ENCODE measurements around the gene PPP2R2D.

Gene PPP2R2D

GRCh38 chr10:131905267-131905571 lies 4.4 kb downstream of the PPP2R2D start:
- no peak for DNase-seq (ENCODE audit: extremely low spot score)
- TF ChIP-seq BHLHE40 (IDR thresholded peaks at IDR 0.05; ENCODE audit: borderline replicate concordance), result no peak
- ChIA-PET CTCF (no interaction called here), POLR2A (interaction anchor here (0.9 kb wide), 1 partner anchor 76 kb away, joined by 3 read pairs; the partner anchor contains the start of gene BNIP3)

GRCh38 chr10:131905603-131906268 lies 4.9 kb downstream of the PPP2R2D start:
- TF ChIP-seq PKNOX1 (IDR thresholded peaks at IDR 0.05), result no peak
- no peak for TF ChIP-seq ARNT (IDR thresholded peaks at IDR 0.05)
- no peak for DNase-seq (ENCODE audit: extremely low spot score)
- POLR2A ChIA-PET, result interaction anchor here (0.9 kb wide), 1 partner anchor 76 kb away, joined by 3 read pairs; the partner anchor contains the start of gene BNIP3
- CTCF ChIA-PET, result no interaction called here

GRCh38 chr10:131906269-131906639 lies 5.4 kb downstream of the PPP2R2D start:
- ChIA-PET POLR2A (no interaction called here), CTCF (no interaction called here)
- no peak for DNase-seq (ENCODE audit: extremely low spot score)
- TF ChIP-seq HDGF (IDR thresholded peaks at IDR 0.05; ENCODE audit: borderline replicate concordance) (no peak), LEF1 (IDR thresholded peaks at IDR 0.05; ENCODE audit: borderline replicate concordance) (no peak)

GRCh38 chr10:131907679-131908078 lies 6.9 kb downstream of the PPP2R2D start:
- TF ChIP-seq HDGF (IDR thresholded peaks at IDR 0.05; ENCODE audit: borderline replicate concordance) (no peak), PKNOX1 (IDR thresholded peaks at IDR 0.05) (no peak), TARDBP (IDR thresholded peaks at IDR 0.05) (no peak), FOXK2 (IDR thresholded peaks at IDR 0.05) (no peak), FOXM1 (IDR thresholded peaks at IDR 0.05; ENCODE audit: borderline replicate concordance) (no peak), L3MBTL2 (conservative IDR thresholded peaks at IDR 0.05) (no peak), NFRKB (IDR thresholded peaks at IDR 0.05) (no peak), ARNT (IDR thresholded peaks at IDR 0.05) (no peak), FOXA1 (IDR thresholded peaks at IDR 0.05) (no peak), SUZ12 (IDR thresholded peaks at IDR 0.05) (no peak), ZNF384 (IDR thresholded peaks at IDR 0.05) (no peak), BHLHE40 (IDR thresholded peaks at IDR 0.05; ENCODE audit: borderline replicate concordance) (no peak), LEF1 (IDR thresholded peaks at IDR 0.05; ENCODE audit: borderline replicate concordance) (no peak), CTBP1 (IDR thresholded peaks at IDR 0.05; ENCODE audit: borderline replicate concordance) (no peak), ELF4 (IDR thresholded peaks at IDR 0.05) (no peak), SP1 (IDR thresholded peaks at IDR 0.05) (no peak)
- ChIA-PET CTCF (interaction anchor here (0.6 to 1.4 kb wide), 2 partner anchors 65 to 115 kb away, joined by 3 to 4 read pairs; no protein-coding TSS in a partner anchor), POLR2A (no interaction called here)
- no peak for DNase-seq (ENCODE audit: extremely low spot score)

GRCh38 chr10:131908151-131908550 lies 7.3 kb downstream of the PPP2R2D start:
- TF ChIP-seq SUZ12 (IDR thresholded peaks at IDR 0.05), result no peak
- TF ChIP-seq CTBP1 (IDR thresholded peaks at IDR 0.05; ENCODE audit: borderline replicate concordance), result no peak
- no peak for TF ChIP-seq ARNT (IDR thresholded peaks at IDR 0.05)
- TF ChIP-seq HDGF (IDR thresholded peaks at IDR 0.05; ENCODE audit: borderline replicate concordance), result no peak
- POLR2A ChIA-PET, result no interaction called here
- CTCF ChIA-PET, result interaction anchor here (0.6 to 1.4 kb wide), 2 partner anchors 65 to 115 kb away, joined by 3 to 4 read pairs; no protein-coding TSS in a partner anchor
- no peak for DNase-seq (ENCODE audit: extremely low spot score)

- TF ChIP-seq FOXA1 (IDR thresholded peaks at IDR 0.05), result no peak
- TF ChIP-seq L3MBTL2 (conservative IDR thresholded peaks at IDR 0.05), result no peak
- TF ChIP-seq SUZ12 (IDR thresholded peaks at IDR 0.05), result no peak
- TF ChIP-seq PKNOX1 (IDR thresholded peaks at IDR 0.05), result no peak
- TF ChIP-seq ARNT (IDR thresholded peaks at IDR 0.05), result no peak
- TF ChIP-seq HDGF (IDR thresholded peaks at IDR 0.05; ENCODE audit: borderline replicate concordance), result no peak
- no peak for TF ChIP-seq FOXM1 (IDR thresholded peaks at IDR 0.05; ENCODE audit: borderline replicate concordance)
- no peak for TF ChIP-seq ZNF384 (IDR thresholded peaks at IDR 0.05)
- TF ChIP-seq NFRKB (IDR thresholded peaks at IDR 0.05), result no peak
- no peak for TF ChIP-seq BHLHE40 (IDR thresholded peaks at IDR 0.05; ENCODE audit: borderline replicate concordance)
- no peak for TF ChIP-seq CTBP1 (IDR thresholded peaks at IDR 0.05; ENCODE audit: borderline replicate concordance)
- no peak for TF ChIP-seq FOXK2 (IDR thresholded peaks at IDR 0.05)
- no peak for TF ChIP-seq TARDBP (IDR thresholded peaks at IDR 0.05)
- no peak for TF ChIP-seq ELF4 (IDR thresholded peaks at IDR 0.05)
- TF ChIP-seq SP1 (IDR thresholded peaks at IDR 0.05), result no peak
- no peak for TF ChIP-seq LEF1 (IDR thresholded peaks at IDR 0.05; ENCODE audit: borderline replicate concordance)
- ChIA-PET POLR2A (no interaction called here), CTCF (no interaction called here)
- DNase-seq (ENCODE audit: extremely low spot score), result no peak
Observed at GRCh38 chr10:131909014-131909808, 8.4 kb downstream of the PPP2R2D start.

- no peak for DNase-seq (ENCODE audit: extremely low spot score)
- no peak for TF ChIP-seq LEF1 (IDR thresholded peaks at IDR 0.05; ENCODE audit: borderline replicate concordance)
- no peak for TF ChIP-seq ZNF384 (IDR thresholded peaks at IDR 0.05)
- TF ChIP-seq SUZ12 (IDR thresholded peaks at IDR 0.05), result no peak
- TF ChIP-seq PKNOX1 (IDR thresholded peaks at IDR 0.05), result no peak
- no peak for TF ChIP-seq NFRKB (IDR thresholded peaks at IDR 0.05)
- no peak for TF ChIP-seq FOXM1 (IDR thresholded peaks at IDR 0.05; ENCODE audit: borderline replicate concordance)
- no peak for TF ChIP-seq FOXA1 (IDR thresholded peaks at IDR 0.05)
- TF ChIP-seq HDGF (IDR thresholded peaks at IDR 0.05; ENCODE audit: borderline replicate concordance), result no peak
- no peak for TF ChIP-seq SP1 (IDR thresholded peaks at IDR 0.05)
- TF ChIP-seq FOXK2 (IDR thresholded peaks at IDR 0.05), result no peak
- no peak for TF ChIP-seq ELF4 (IDR thresholded peaks at IDR 0.05)
- TF ChIP-seq L3MBTL2 (conservative IDR thresholded peaks at IDR 0.05), result no peak
- TF ChIP-seq TARDBP (IDR thresholded peaks at IDR 0.05), result no peak
- no peak for TF ChIP-seq BHLHE40 (IDR thresholded peaks at IDR 0.05; ENCODE audit: borderline replicate concordance)
- TF ChIP-seq ARNT (IDR thresholded peaks at IDR 0.05), result no peak
- ChIA-PET POLR2A (no interaction called here), CTCF (no interaction called here)
Observed at GRCh38 chr10:131909929-131910328, 9.1 kb downstream of the PPP2R2D start.
